Adrenal gland (tissue), 12 donors: ENCODE measurements around the gene PHF21A. TPM values are rescaled to one million over a fixed set of nuclear protein-coding genes. Genes with fewer than 3 reads are reported as not detected.

Experiments used
- DNase-seq, 7 donors: peaks; one replicate each; pipeline ENCODE4 v3.0.0-alpha.2; 2019 to 2020
- H3K27ac ChIP-seq, 5 donors: fragments of 200-600 bp; sonication (generic) in 4 of 5; 1 replicate in 3 of 5; 2 replicates in 2 of 5; pipeline versions ENCODE4 v1.5.1 to v1.8.0; 2016 to 2020; ENCODE audit warnings: mild to moderate bottlenecking in 1 of 5
- H3K27me3 ChIP-seq: fragments of 200-600 bp; 2 replicates; pipeline ENCODE4 v1.8.0; 2021
- H3K36me3 ChIP-seq, 2 donors: fragments of 200-600 bp; replicated peaks in 1 of 2; 1 replicate in 1 of 2; 2 replicates in 1 of 2; pipeline versions ENCODE4 v1.5.1 to v1.8.0; 2018 to 2022
- H3K4me1 ChIP-seq, 2 donors: fragments of 200-600 bp; replicated peaks in 1 of 2; 1 replicate in 1 of 2; 2 replicates in 1 of 2; pipeline versions ENCODE4 v1.5.1 to v1.8.0; 2018 to 2021
- H3K4me3 ChIP-seq, 4 donors: fragments of 200-600 bp; sonication (generic) in 3 of 4; one replicate each; pipeline ENCODE4 v1.5.1; 2016 to 2018
- H3K9me3 ChIP-seq, 3 donors: fragments of 200-600 bp; sonication (generic) in 1 of 3; replicated peaks in 1 of 3; 1 replicate in 2 of 3; 2 replicates in 1 of 3; pipeline versions ENCODE4 v1.5.1 to v1.8.0; 2016 to 2021
- CTCF ChIP-seq, 6 experiments: fragments of 450-650 bp in 4 of 6; fragments of 200-600 bp in 2 of 6; sonication (generic) in 1 of 6; IDR thresholded peaks; 1 replicate in 5 of 6; 2 replicates in 1 of 6; pipeline versions ENCODE4 v1.5.1 to v1.8.0; 2016 to 2021; ENCODE audit warnings: antibody characterized with exemption in 6 of 6, mild to moderate bottlenecking in 2 of 6, moderate library complexity in 1 of 6
- POLR2A ChIP-seq, 2 donors: fragments of 450-650 bp; IDR thresholded peaks; one replicate each; pipeline ENCODE4 v1.6.1; 2017; ENCODE audit warnings: antibody characterized with exemption in 2 of 2, mild to moderate bottlenecking in 2 of 2, moderate library complexity in 1 of 2
- whole genome bisulfite sequencing, 4 donors: extraction: QIAGEN DNeasy Blood & Tissue Kit in 2 of 4; methylation state at CpG; one replicate each; pipeline versions ENCODE4 v1.1.5 to v1.1.7; 2013 to 2017; 5-methylcytosine and 5-hydroxymethylcytosine counted together
- intact Hi-C, 2 donors: fragments of 100-400 bp; cut with DNase I; formaldehyde crosslinking; loops; one replicate each; pipeline versions ENCODE4 v1.14.1 to v1.15.0; 2022 to 2023
- polyA plus RNA-seq, 3 donors: library from polyadenylated mRNA; stranded (reverse); fragments of 200-250 nt in 2 of 3; fragments of 350-450 nt in 1 of 3; fragmentation: Illumina TruSeq in 1 of 3; extraction: RNeasy Lipid Tissue Mini Kit (QIAGEN cat#74804) in 1 of 3; gene quantifications; one replicate each; pipeline ENCODE4 v1.2.3, GENCODE V29; 2013 to 2014
- total RNA-seq, 9 donors: library from RNA; depleted of rRNA in 4 of 9; stranded (reverse); fragments of >200 nt in 4 of 9; fragments of 120-200 nt in 1 of 9; fragmentation: NEBNext Ultra II Directional in 1 of 9; extraction: Animal tissue kit (Norgen Biotek cat#: 25700) in 1 of 9; gene quantifications; one replicate each; pipeline versions ENCODE4 v1.1.0 to v1.2.4, GENCODE V29; 2013 to 2023
- donor health status: healthy with polysubstance abuse.
- donor health status: Bipolar disorder and iron deficiency.
- donor health status: DM: yes; HTN: yes; CAD: no.
- donor health status: DM: no; HTN: no; CAD: no.
- donor health status: DM: no; HTN: no; CAD: no.
- donor health status: DM: yes; HTN: yes; CAD: no.

PHF21A gene
- total and polyA plus RNA-seq, 12 donors: 28.4 to 85.1 (median 40.0) TPM

GRCh38 chr11:46012185-46012584 lies 109.1 kb downstream of the PHF21A start:
- intact Hi-C loops: no loop called here
- H3K9me3 ChIP-seq: no peaks in the 10 kb centered on the region
- H3K27me3 ChIP-seq: no peaks in the 10 kb centered on the region
- H3K4me3 ChIP-seq: no peak overlapping the region
- no peaks in the 10 kb centered on the region for H3K36me3 ChIP-seq
- 80 to 94% (median 89%) methylated on average over 2 of the region's 2 CpGs for WGBS, 4 donors
- DNase-seq: no peak
- peaks cover 0 to 20% of the 10 kb centered on the region in 2 donors for H3K4me1 ChIP-seq
- no peak for TF ChIP-seq CTCF (IDR thresholded peaks at IDR 0.05)
- TF ChIP-seq POLR2A (IDR thresholded peaks at IDR 0.05): no peak
- no peak overlapping the region for H3K27ac ChIP-seq

GRCh38 chr11:46010100-46010499 lies 111.2 kb downstream of the PHF21A start:
- Histone ChIP-seq H3K27me3 (no peaks in the 10 kb centered on the region), H3K9me3 (no peaks in the 10 kb centered on the region), H3K27ac (no peak overlapping the region), H3K4me3 (no peak overlapping the region), H3K4me1 (peaks cover 0 to 20% of the 10 kb centered on the region in 2 donors), H3K36me3 (no peaks in the 10 kb centered on the region)
- TF ChIP-seq CTCF (IDR thresholded peaks at IDR 0.05) (no peak), POLR2A (IDR thresholded peaks at IDR 0.05) (no peak)
- DNase-seq: no peak
- WGBS, 4 donors: 90 to 93% (median 92%) methylated on average over 1 of the region's 1 CpG
- intact Hi-C loops: no loop called here

GRCh38 chr11:46009647-46010046 lies 111.6 kb downstream of the PHF21A start:
- no peak for DNase-seq
- Histone ChIP-seq H3K4me3 (no peak overlapping the region), H3K9me3 (no peaks in the 10 kb centered on the region), H3K36me3 (no peaks in the 10 kb centered on the region), H3K4me1 (peaks cover 0 to 25% of the 10 kb centered on the region in 2 donors), H3K27me3 (no peaks in the 10 kb centered on the region), H3K27ac (no peak overlapping the region)
- 37 to 49% (median 41%) methylated on average over 2 of the region's 2 CpGs for WGBS, 4 donors
- intact Hi-C loops: loop anchor here in 1 of 2 donors (10.0 kb wide), 1 partner anchor 145 kb away; no protein-coding TSS in a partner anchor
- TF ChIP-seq POLR2A (IDR thresholded peaks at IDR 0.05) (no peak), CTCF (IDR thresholded peaks at IDR 0.05) (no peak)

DNA sequence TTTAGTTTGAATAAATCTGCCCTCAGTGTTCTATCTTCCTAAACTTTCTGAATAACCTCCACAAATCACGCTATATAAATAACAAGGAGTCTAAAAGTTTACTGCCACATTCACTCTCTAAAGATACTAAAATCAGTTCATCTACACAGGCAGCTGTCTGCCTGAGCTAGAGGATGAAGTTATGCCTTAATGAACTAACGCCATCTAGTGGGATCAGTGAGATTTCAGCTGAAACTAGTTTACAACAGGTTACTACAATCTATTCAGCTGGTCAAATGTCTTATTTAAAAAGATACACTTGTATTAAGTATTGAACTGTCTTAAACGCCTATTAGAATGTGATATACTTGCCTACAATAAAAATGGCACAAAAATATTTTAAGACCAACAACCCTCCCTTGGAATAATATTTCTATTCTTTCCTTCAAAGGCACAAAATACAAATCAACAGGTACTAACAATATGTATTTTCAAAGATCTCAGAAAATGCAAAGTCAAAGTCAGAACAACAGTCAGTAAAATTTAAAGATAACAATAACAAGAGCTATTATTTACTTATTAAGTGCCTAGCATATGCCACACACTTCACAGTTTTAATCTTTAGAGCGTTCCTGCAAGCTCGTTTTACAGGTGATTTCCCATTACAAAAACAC lies 114.7 kb downstream of the PHF21A start:
- DNase-seq: peak in 3 of 7 donors; percentile 16 to 34 (median 30)
- no peak overlapping the region for H3K27ac ChIP-seq
- no peaks in the 10 kb centered on the region for H3K36me3 ChIP-seq
- no peak overlapping the region for H3K4me3 ChIP-seq
- 38 to 43% (median 40%) methylated on average over 5 of the region's 5 CpGs for WGBS, 4 donors
- H3K27me3 ChIP-seq: no peaks in the 10 kb centered on the region
- peaks cover 0 to 53% of the 10 kb centered on the region in 2 donors for H3K4me1 ChIP-seq
- TF ChIP-seq POLR2A (IDR thresholded peaks at IDR 0.05): no peak
- peak; percentile 42 to 78 (median 63) for TF ChIP-seq CTCF (IDR thresholded peaks at IDR 0.05)
- intact Hi-C loops: loop anchor here in 1 of 2 donors (10.0 kb wide), 1 partner anchor 142 kb away; no protein-coding TSS in a partner anchor
- H3K9me3 ChIP-seq: no peaks in the 10 kb centered on the region
